NCI-H2107 (cell line): Measurements from ENCODE around the gene CRAMP1.

ENCODE experiments used
- DNase-seq: peaks from one replicate; lab custom pipeline; 2025; lab: John Stamatoyannopoulos, UW

Gene CRAMP1

GRCh38 chr16:1596516-1596915, 15.6 kb upstream of the CRAMP1 start:
- no peak for DNase-seq

GRCh38 chr16:1597154-1597553, 15.0 kb upstream of the CRAMP1 start:
- DNase-seq: no peak

- DNase-seq: no peak
Observed at GRCh38 chr16:1601031-1601430, 11.1 kb upstream of the CRAMP1 start.

- no peak for DNase-seq
Observed at GRCh38 chr16:1601489-1601888, 10.7 kb upstream of the CRAMP1 start.

- DNase-seq: no peak
Observed at GRCh38 chr16:1602285-1602684, 9.9 kb upstream of the CRAMP1 start.

- DNase-seq: no peak
Observed at GRCh38 chr16:1606774-1607173, 5.4 kb upstream of the CRAMP1 start.

- no peak for DNase-seq
Observed at GRCh38 chr16:1607971-1608370, 4.2 kb upstream of the CRAMP1 start.

GRCh38 chr16:1610071-1610898, 1.9 kb upstream of the CRAMP1 start:
- DNase-seq: peak; percentile 81

- no peak for DNase-seq
Observed at GRCh38 chr16:1610899-1611632, 1.1 kb upstream of the CRAMP1 start.

- DNase-seq: no peak
Observed at GRCh38 chr16:1613211-1613622, 1.1 kb downstream of the CRAMP1 start.

- DNase-seq: no peak
Observed at GRCh38 chr16:1613728-1614455, 1.7 kb downstream of the CRAMP1 start.

GRCh38 chr16:1614456-1615102, 2.4 kb downstream of the CRAMP1 start:
- no peak for DNase-seq

- DNase-seq: no peak
Observed at GRCh38 chr16:1615761-1616160, 3.6 kb downstream of the CRAMP1 start.

- DNase-seq: no peak
Observed at GRCh38 chr16:1619976-1620375, 7.8 kb downstream of the CRAMP1 start.

- no peak for DNase-seq
Observed at GRCh38 chr16:1620391-1620790, 8.2 kb downstream of the CRAMP1 start.

- DNase-seq: no peak
Observed at GRCh38 chr16:1621851-1622250, 9.7 kb downstream of the CRAMP1 start.

GRCh38 chr16:1626327-1626726, 14.2 kb downstream of the CRAMP1 start:
- DNase-seq: no peak

- DNase-seq: no peak
Observed at GRCh38 chr16:1626776-1627175, 14.6 kb downstream of the CRAMP1 start.

GRCh38 chr16:1630450-1631213, 18.5 kb downstream of the CRAMP1 start:
- no peak for DNase-seq

GRCh38 chr16:1631230-1631629, 19.1 kb downstream of the CRAMP1 start:
- DNase-seq: no peak

- DNase-seq: no peak
Observed at GRCh38 chr16:1631931-1632637, 19.9 kb downstream of the CRAMP1 start.
